RPMI8226 (cell line): ENCODE data around the gene C6orf52.

ENCODE experiments used
- DNase-seq: peaks from one replicate; pipeline ENCODE4 v3.0.0-alpha.2; 2015

The C6orf52 gene

GRCh38 chr6:10643201-10643651, 51.2 kb downstream of the C6orf52 start:
- DNase-seq = no peak

GRCh38 chr6:10641528-10641927, 52.9 kb downstream of the C6orf52 start:
- no peak for DNase-seq

GRCh38 chr6:10640412-10640811, 54.0 kb downstream of the C6orf52 start:
- no peak for DNase-seq

GRCh38 chr6:10633216-10633615, 61.2 kb downstream of the C6orf52 start:
- DNase-seq = peak; percentile 40

GRCh38 chr6:10630178-10630577, 64.2 kb downstream of the C6orf52 start:
- no peak for DNase-seq

- no peak for DNase-seq
Measured at GRCh38 chr6:10627800-10628199, 66.6 kb downstream of the C6orf52 start.

GRCh38 chr6:10626154-10626741, 68.2 kb downstream of the C6orf52 start:
- no peak for DNase-seq

- DNase-seq = no peak
Measured at GRCh38 chr6:10624836-10625235, 69.6 kb downstream of the C6orf52 start.

- DNase-seq = no peak
Measured at GRCh38 chr6:10621847-10622246, 72.6 kb downstream of the C6orf52 start.
